Mesothelial cell of epicardium (in vitro differentiated cells): ENCODE results near the gene ENTPD5. TPM values are rescaled to one million over a fixed set of nuclear protein-coding genes. Genes with fewer than 3 reads are reported as not detected.

Source experiments
- DNase-seq, 2 experiments: peaks; one replicate each; pipeline ENCODE4 v3.0.0; 2021; ENCODE audit warnings: low spot score in 2 of 2; ENCODE audit not compliant: unreplicated experiment in 2 of 2
- H3K27ac Mint-ChIP-seq: 2 replicates; pipeline ENCODE4 v1.8.0; 2021; ENCODE audit warnings: mixed read lengths
- H3K27me3 Mint-ChIP-seq: 2 replicates; pipeline ENCODE4 v1.8.0; 2021; ENCODE audit warnings: low read depth, mixed read lengths
- H3K36me3 Mint-ChIP-seq: 2 replicates; pipeline ENCODE4 v1.8.0; 2021; ENCODE audit warnings: mixed read lengths
- H3K4me1 Mint-ChIP-seq: 2 replicates; pipeline ENCODE4 v1.8.0; 2021; ENCODE audit warnings: mixed read lengths
- H3K4me3 Mint-ChIP-seq: 2 replicates; pipeline ENCODE4 v1.8.0; 2021; ENCODE audit warnings: mild to moderate bottlenecking, moderate library complexity, mixed read lengths
- H3K9me3 Mint-ChIP-seq: 2 replicates; pipeline ENCODE4 v1.8.0; 2021; ENCODE audit warnings: mixed read lengths
- total RNA-seq: library from RNA; stranded (reverse); gene quantifications from 3 replicates; pipeline ENCODE4 v1.2.1, GENCODE V29; 2021
- TF ChIP-seq, protein P1 (sequence below): fragments of 200-600 bp; sonication (generic); IDR thresholded peaks from one replicate; pipeline ENCODE4 v1.5.0; 2021; ENCODE audit warnings: antibody characterized with exemption; ENCODE audit not compliant: unreplicated experiment

The ENTPD5 gene
- total RNA-seq, 1 donor from 2014 or later, result 16.2 TPM

DNA sequence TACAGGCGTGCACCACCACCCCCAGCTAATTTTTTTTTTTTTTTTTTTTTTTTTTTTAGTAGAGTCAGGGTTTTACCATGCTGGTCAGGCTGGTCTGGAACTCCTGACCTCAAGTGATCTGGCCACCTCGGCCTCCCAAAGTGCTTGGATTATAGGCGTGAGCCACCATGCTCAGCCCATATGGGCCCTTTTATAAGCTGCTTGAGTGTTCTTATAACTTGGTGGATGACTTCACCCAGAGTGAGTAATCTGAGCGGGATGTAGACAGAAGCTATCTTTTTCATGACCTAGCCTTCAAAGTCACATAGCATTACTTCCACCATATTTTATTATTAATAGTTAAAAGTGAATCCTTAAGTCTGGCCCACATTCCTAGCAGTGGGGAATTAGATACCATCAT is 16.5 kb upstream of the ENTPD5 start:
- Mint-ChIP-seq H3K4me3 (no peak overlapping the region), H3K27ac (no peak overlapping the region), H3K4me1 (no peaks in the 10 kb centered on the region), H3K9me3 (no peaks in the 10 kb centered on the region), H3K27me3 (no peaks in the 10 kb centered on the region), H3K36me3 (peaks cover 3% of the 10 kb centered on the region)
- no peak for DNase-seq
- TF ChIP-seq, protein P1, sequence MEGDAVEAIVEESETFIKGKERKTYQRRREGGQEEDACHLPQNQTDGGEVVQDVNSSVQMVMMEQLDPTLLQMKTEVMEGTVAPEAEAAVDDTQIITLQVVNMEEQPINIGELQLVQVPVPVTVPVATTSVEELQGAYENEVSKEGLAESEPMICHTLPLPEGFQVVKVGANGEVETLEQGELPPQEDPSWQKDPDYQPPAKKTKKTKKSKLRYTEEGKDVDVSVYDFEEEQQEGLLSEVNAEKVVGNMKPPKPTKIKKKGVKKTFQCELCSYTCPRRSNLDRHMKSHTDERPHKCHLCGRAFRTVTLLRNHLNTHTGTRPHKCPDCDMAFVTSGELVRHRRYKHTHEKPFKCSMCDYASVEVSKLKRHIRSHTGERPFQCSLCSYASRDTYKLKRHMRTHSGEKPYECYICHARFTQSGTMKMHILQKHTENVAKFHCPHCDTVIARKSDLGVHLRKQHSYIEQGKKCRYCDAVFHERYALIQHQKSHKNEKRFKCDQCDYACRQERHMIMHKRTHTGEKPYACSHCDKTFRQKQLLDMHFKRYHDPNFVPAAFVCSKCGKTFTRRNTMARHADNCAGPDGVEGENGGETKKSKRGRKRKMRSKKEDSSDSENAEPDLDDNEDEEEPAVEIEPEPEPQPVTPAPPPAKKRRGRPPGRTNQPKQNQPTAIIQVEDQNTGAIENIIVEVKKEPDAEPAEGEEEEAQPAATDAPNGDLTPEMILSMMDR, result no peak

DNA sequence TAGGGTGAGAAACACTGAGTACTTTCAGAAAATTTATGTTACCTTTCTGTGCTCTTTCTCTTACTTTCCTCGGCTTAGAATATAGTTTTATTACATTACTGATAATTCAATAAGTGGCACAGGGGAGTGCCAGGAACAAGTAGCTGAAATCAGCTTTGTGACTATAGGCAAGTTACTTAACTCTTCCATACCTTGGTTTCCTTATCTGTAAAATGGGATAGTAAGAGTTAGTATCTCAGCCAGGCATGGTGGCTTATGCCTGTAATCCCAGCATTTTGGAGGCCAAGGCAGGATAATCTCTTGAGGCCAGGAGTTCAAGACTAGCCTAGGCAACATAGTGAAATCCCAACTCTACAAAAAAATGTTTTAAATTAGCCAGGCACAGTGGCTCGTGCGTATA is 15.5 kb upstream of the ENTPD5 start:
- no peak overlapping the region for H3K4me3 Mint-ChIP-seq
- TF ChIP-seq, protein P1, result no peak
- no peak overlapping the region for H3K27ac Mint-ChIP-seq
- no peaks in the 10 kb centered on the region for H3K9me3 Mint-ChIP-seq
- no peak for DNase-seq
- H3K27me3 Mint-ChIP-seq, result no peaks in the 10 kb centered on the region
- H3K4me1 Mint-ChIP-seq, result no peaks in the 10 kb centered on the region
- H3K36me3 Mint-ChIP-seq, result peaks cover 3% of the 10 kb centered on the region

DNA sequence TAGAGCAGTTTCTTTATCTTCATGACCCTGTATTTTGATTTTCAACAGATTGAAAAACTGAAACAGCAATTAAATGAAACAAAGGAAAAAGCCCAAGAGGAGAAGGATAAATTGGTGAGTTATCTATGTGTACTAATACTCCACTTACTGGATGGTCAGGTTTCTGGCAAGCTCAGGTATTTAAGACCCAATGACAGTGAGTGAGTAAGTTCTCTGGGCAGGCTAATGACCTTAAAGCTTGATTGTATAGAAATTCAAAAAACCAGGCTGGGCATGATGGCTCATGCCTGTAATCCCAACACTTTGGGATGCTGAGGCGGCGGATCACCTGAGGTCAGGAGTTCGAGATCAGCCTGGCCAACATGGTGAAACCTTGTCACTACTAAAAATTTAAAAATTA is 10.0 kb upstream of the ENTPD5 start:
- no peak for DNase-seq

DNA sequence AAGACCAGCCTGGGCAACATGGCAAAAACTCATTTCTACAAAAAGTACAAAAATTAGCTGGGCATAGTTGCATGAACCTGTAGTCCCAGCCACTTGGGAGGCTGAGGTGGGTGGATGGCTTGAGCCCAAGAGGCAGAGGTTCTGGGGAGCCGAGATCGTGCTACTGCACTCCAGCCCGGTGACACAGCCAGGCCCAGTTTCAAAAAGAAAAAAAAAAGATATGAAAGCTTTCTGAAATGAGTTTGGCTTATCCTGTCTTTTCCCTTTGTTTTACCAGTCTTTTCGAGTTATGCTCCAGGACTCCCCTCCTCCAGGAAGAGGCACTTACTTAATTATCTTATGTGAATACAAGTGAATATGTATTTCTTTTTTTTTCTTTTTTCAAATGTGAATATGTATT is 3.3 kb upstream of the ENTPD5 start:
- no peak for DNase-seq
- no peaks in the 10 kb centered on the region for H3K36me3 Mint-ChIP-seq
- no peaks in the 10 kb centered on the region for H3K27me3 Mint-ChIP-seq
- no peaks in the 10 kb centered on the region for H3K9me3 Mint-ChIP-seq
- peaks cover 12% of the 10 kb centered on the region for H3K4me1 Mint-ChIP-seq
- TF ChIP-seq, protein P1, result no peak
- H3K4me3 Mint-ChIP-seq, result no peak overlapping the region
- no peak overlapping the region for H3K27ac Mint-ChIP-seq

More for the DNA sequence above, 10.0 kb upstream of the ENTPD5 start:
- Mint-ChIP-seq H3K4me1 (no peaks in the 10 kb centered on the region), H3K27ac (no peak overlapping the region), H3K4me3 (no peak overlapping the region), H3K9me3 (no peaks in the 10 kb centered on the region), H3K27me3 (no peaks in the 10 kb centered on the region), H3K36me3 (peaks cover 1% of the 10 kb centered on the region)
- TF ChIP-seq, protein P1, result no peak

DNA sequence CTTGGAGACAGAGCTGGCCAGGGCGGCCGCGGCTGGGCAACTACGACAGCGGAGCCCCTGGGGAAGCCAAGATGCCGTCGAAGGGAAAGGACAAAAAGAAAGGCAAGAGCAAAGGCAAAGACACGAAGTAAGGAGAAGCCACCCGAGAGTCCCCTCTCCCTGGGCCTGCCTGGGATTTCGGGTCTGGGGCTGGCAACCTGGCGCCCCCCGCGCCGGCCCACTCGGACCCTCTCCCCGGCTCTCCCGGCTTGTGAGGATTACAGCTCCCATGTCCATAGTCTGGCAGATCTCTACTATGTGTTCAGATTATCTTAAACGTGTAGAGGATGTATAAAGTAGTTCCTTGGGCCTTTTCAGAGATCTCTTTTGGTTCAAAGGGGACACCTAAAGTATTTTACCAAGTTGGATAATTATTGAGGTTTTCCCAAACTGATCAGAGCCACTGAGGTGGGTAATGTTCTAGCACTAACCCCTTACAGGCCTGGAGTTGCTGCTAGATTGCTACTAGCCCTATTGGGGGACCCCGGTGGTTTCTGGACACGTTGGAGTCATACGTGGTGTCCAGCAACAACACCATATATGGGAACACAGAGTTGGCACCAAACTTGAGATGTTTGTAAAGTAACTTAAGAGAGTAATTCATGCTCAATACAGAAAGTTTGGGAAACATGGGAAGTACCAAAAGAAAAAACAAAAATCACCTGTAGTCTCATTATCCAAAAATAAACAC is 485 bp upstream of the ENTPD5 start:
- Mint-ChIP-seq H3K9me3 (no peaks in the 10 kb centered on the region), H3K4me3 (peak overlapping the region; percentile 87), H3K4me1 (peaks cover 12% of the 10 kb centered on the region), H3K27me3 (no peaks in the 10 kb centered on the region), H3K27ac (peak overlapping the region; percentile 97), H3K36me3 (no peaks in the 10 kb centered on the region)
- DNase-seq, result no peak
- TF ChIP-seq, protein P1, result no peak
